DND-41 (cell line): ENCODE measurements around the gene GYPC.

Source experiments
- EZH2 ChIP-seq: IDR thresholded peaks from 3 replicates; pipeline ENCODE4 v1.6.1; 2012; ENCODE audit warnings: borderline replicate concordance, low read depth, mild to moderate bottlenecking, moderate library complexity, low read length, inconsistent platforms; ENCODE audit not compliant: severe bottlenecking
- TF ChIP-seq, protein P1 (sequence below): IDR thresholded peaks from 2 replicates; pipeline ENCODE4 v1.5.1; 2012; ENCODE audit warnings: borderline replicate concordance, low read length, moderate library complexity, mild to moderate bottlenecking; ENCODE audit not compliant: poor library complexity, severe bottlenecking; ENCODE audit errors: extremely low read depth

DNA sequence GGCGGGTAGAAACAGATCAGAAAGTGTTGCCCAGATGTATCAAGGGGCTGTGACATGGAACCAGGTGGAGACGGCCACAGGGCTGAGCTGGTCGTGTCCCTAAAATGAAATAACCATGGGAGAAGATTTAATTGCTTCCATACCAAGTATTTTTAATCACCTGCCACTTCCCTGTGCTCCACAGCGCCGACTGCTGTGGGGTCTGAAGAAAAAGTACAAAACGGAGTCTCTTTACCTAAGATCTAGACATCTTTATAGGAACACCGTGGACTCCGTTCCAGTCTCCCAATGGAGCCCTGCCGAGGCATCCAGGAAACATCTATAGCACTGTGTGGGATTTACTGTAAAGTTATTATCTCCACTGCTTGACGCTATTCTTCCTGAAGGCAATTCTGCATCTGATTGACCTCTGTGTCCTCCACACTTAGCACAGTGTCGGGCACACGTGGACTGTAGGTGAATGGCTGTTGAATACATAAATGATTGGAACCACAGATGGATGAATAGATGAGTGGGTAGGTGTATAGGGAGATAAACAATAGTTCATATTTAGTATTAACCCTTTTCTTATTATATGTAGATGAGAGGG lies 21.6 kb upstream of the GYPC start:
- TF ChIP-seq, protein P1, sequence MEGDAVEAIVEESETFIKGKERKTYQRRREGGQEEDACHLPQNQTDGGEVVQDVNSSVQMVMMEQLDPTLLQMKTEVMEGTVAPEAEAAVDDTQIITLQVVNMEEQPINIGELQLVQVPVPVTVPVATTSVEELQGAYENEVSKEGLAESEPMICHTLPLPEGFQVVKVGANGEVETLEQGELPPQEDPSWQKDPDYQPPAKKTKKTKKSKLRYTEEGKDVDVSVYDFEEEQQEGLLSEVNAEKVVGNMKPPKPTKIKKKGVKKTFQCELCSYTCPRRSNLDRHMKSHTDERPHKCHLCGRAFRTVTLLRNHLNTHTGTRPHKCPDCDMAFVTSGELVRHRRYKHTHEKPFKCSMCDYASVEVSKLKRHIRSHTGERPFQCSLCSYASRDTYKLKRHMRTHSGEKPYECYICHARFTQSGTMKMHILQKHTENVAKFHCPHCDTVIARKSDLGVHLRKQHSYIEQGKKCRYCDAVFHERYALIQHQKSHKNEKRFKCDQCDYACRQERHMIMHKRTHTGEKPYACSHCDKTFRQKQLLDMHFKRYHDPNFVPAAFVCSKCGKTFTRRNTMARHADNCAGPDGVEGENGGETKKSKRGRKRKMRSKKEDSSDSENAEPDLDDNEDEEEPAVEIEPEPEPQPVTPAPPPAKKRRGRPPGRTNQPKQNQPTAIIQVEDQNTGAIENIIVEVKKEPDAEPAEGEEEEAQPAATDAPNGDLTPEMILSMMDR = no peak
- no peak for TF ChIP-seq EZH2
